ENCODE data around the gene CDYL2. TPM values are rescaled to one million over a fixed set of nuclear protein-coding genes. Genes with fewer than 3 reads are reported as not detected.

Gene CDYL2
- polyA plus RNA-seq, 1 of the 3 experiments (the other 2 are of a cell fraction), result 0.03 TPM

DNA sequence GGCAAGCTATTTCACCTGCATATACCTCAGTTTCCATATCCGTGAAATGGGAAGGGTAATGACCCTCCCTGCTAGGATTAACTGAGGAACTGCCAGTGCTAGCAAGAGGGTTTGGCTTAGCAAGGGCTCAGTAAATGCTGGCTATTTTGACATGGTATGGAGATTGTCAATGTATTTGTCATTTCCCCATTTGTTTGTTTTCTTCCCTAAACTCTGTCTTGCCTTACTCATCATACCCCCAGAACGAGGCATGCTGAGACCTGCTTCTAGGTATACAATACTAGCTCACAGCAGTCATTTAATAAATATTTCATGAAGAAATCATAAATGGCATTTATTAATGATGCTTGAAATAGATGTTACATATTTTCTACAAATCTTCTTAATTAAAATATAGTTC lies 139.6 kb downstream of the CDYL2 start:
- CTCF ChIA-PET, result no interaction called here
- H3K79me2 ChIP-seq (ENCODE audit: insufficient read depth), result no peaks in the 10 kb centered on the region
- POLR2A ChIA-PET, result no interaction called here
- no peak overlapping the region for H3K27ac ChIP-seq (ENCODE audit: low read depth in 2 of 2, low read length in 1 of 2)
- no peaks in the 10 kb centered on the region for H3K9me2 ChIP-seq
- no peak overlapping the region for H2AFZ ChIP-seq (ENCODE audit: low read depth)
- no peak overlapping the region for H3K9ac ChIP-seq
- no peaks in the 10 kb centered on the region for H3F3A ChIP-seq (replicated peaks; ENCODE audit: insufficient read depth)
- no peak for DNase-seq
- H3K4me3 ChIP-seq (ENCODE audit: low read depth in 2 of 2, low read length in 1 of 2), result no peak overlapping the region
- no peaks in the 10 kb centered on the region for H3K27me3 ChIP-seq (ENCODE audit: insufficient read depth)
- no peaks in the 10 kb centered on the region for H3K9me3 ChIP-seq
- no peaks in the 10 kb centered on the region for H4K20me1 ChIP-seq (ENCODE audit: insufficient read depth)
- H3K36me3 ChIP-seq (replicated peaks in 1 of 2; ENCODE audit: control insufficient read depth in 1 of 2, insufficient read depth in 2 of 2, low read length in 1 of 2), result no peaks in the 10 kb centered on the region
- TF ChIP-seq CTCF (IDR thresholded peaks at IDR 0.05) (no peak), EZH2phosphoT487 (IDR thresholded peaks at IDR 0.05; ENCODE audit: borderline replicate concordance, low read depth) (no peak), POLR2AphosphoS5 (IDR thresholded peaks at IDR 0.05; ENCODE audit: low read depth, low read length) (no peak)
- TF ChIP-seq, protein P1, sequence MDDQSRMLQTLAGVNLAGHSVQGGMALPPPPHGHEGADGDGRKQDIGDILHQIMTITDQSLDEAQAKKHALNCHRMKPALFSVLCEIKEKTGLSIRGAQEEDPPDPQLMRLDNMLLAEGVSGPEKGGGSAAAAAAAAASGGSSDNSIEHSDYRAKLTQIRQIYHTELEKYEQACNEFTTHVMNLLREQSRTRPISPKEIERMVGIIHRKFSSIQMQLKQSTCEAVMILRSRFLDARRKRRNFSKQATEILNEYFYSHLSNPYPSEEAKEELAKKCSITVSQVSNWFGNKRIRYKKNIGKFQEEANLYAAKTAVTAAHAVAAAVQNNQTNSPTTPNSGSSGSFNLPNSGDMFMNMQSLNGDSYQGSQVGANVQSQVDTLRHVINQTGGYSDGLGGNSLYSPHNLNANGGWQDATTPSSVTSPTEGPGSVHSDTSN (IDR thresholded peaks at IDR 0.05), result no peak
- 5% methylated on average over 2 of the region's 2 CpGs for WGBS (ENCODE audit: low lambda C conversion rate)
- no peak overlapping the region for H3K4me2 ChIP-seq
- no peaks in the 10 kb centered on the region for H3K4me1 ChIP-seq (ENCODE audit: control insufficient read depth in 1 of 2, insufficient read depth in 2 of 2, low read depth in 1 of 2, low read length in 1 of 2)

DNA sequence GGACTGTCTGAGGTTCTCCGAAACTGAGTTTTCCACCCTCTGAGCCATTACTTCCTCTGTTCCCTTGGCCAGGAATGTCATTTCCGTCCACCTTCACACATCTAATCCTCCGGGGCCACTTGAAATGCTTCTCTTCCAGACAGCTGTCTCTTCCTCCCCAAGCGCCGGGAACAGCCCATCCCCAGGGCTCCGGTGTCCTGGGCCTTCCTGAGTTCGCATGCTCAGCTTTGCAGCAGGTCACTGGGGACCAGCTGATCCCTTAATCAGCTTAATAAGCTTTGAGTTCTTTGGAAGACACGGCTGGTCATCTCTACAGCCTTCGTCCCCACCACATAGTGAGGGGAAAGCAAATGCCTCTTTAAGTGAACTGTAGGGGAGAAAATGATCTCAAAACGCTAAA lies 140.2 kb downstream of the CDYL2 start:
- Histone ChIP-seq H3K4me1 (ENCODE audit: control insufficient read depth in 1 of 2, insufficient read depth in 2 of 2, low read depth in 1 of 2, low read length in 1 of 2) (no peaks in the 10 kb centered on the region), H3K27me3 (ENCODE audit: insufficient read depth) (no peaks in the 10 kb centered on the region), H4K20me1 (ENCODE audit: insufficient read depth) (no peaks in the 10 kb centered on the region), H2AFZ (ENCODE audit: low read depth) (no peak overlapping the region), H3K9me3 (no peaks in the 10 kb centered on the region), H3K27ac (ENCODE audit: low read depth in 2 of 2, low read length in 1 of 2) (no peak overlapping the region), H3K4me3 (ENCODE audit: low read depth in 2 of 2, low read length in 1 of 2) (no peak overlapping the region), H3F3A (replicated peaks; ENCODE audit: insufficient read depth) (no peaks in the 10 kb centered on the region), H3K36me3 (replicated peaks in 1 of 2; ENCODE audit: control insufficient read depth in 1 of 2, insufficient read depth in 2 of 2, low read length in 1 of 2) (no peaks in the 10 kb centered on the region), H3K9ac (no peak overlapping the region), H3K79me2 (ENCODE audit: insufficient read depth) (no peaks in the 10 kb centered on the region), H3K9me2 (no peaks in the 10 kb centered on the region), H3K4me2 (no peak overlapping the region)
- no peak for TF ChIP-seq SMC3 (IDR thresholded peaks at IDR 0.05; ENCODE audit: low read depth, low read length)
- TF ChIP-seq RFX5 (IDR thresholded peaks at IDR 0.05; ENCODE audit: low read length), result no peak
- no peak for TF ChIP-seq NRF1 (IDR thresholded peaks at IDR 0.05; ENCODE audit: low read depth, low read length)
- TF ChIP-seq SIN3A (IDR thresholded peaks at IDR 0.05; ENCODE audit: borderline replicate concordance, low read depth, low read length), result no peak
- no peak for TF ChIP-seq RAD21 (IDR thresholded peaks at IDR 0.05; ENCODE audit: low read length)
- no peak for TF ChIP-seq NFIC (IDR thresholded peaks at IDR 0.05; ENCODE audit: borderline replicate concordance)
- TF ChIP-seq, protein P2, sequence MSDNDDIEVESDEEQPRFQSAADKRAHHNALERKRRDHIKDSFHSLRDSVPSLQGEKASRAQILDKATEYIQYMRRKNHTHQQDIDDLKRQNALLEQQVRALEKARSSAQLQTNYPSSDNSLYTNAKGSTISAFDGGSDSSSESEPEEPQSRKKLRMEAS (IDR thresholded peaks at IDR 0.05; ENCODE audit: low read depth), result no peak
- TF ChIP-seq FOSL2 (IDR thresholded peaks at IDR 0.05; ENCODE audit: borderline replicate concordance, low read depth), result no peak
- no peak for TF ChIP-seq GABPA (IDR thresholded peaks at IDR 0.05; ENCODE audit: low read depth)
- TF ChIP-seq IRF3 (IDR thresholded peaks at IDR 0.05; ENCODE audit: low read depth, low read length), result no peak
- no peak for TF ChIP-seq TCF12 (IDR thresholded peaks at IDR 0.05)
- no peak for TF ChIP-seq MEF2A (IDR thresholded peaks at IDR 0.05; ENCODE audit: borderline replicate concordance, low read depth)
- no peak for TF ChIP-seq RXRA (IDR thresholded peaks at IDR 0.05; ENCODE audit: borderline replicate concordance, low read depth)
- TF ChIP-seq ZBTB33 (IDR thresholded peaks at IDR 0.05; ENCODE audit: borderline replicate concordance, low read depth), result no peak
- TF ChIP-seq EZH2phosphoT487 (IDR thresholded peaks at IDR 0.05; ENCODE audit: borderline replicate concordance, low read depth), result no peak
- no peak for TF ChIP-seq CHD2 (IDR thresholded peaks at IDR 0.05; ENCODE audit: low read length, partially characterized antibody)
- TF ChIP-seq POLR2AphosphoS5 (IDR thresholded peaks at IDR 0.05; ENCODE audit: low read depth, low read length), result no peak
- TF ChIP-seq TAF1 (IDR thresholded peaks at IDR 0.05; ENCODE audit: borderline replicate concordance, low read depth, low read length), result no peak
- TF ChIP-seq USF1 (IDR thresholded peaks at IDR 0.05; ENCODE audit: borderline replicate concordance, low read depth), result no peak
- WGBS (ENCODE audit: low lambda C conversion rate), result 21% methylated on average over 10 of the region's 10 CpGs
- DNase-seq, result no peak
- ChIA-PET POLR2A (no interaction called here), CTCF (no interaction called here)
